IMR-90 (cell line): ENCODE data around the gene IRGQ. TPM values are rescaled to one million over a fixed set of nuclear protein-coding genes. Genes with fewer than 3 reads are reported as not detected.

ENCODE experiments used
- ATAC-seq: fragments of 200-7000 bp; cut with Tn5 transposase; 2 replicates; pipeline ENCODE4 v1.9.1; 2020; ENCODE audit warnings: low read depth, mild to moderate bottlenecking, moderate library complexity
- BruUV-seq: library from RNA; stranded (reverse); fragments of 400-500 nt; replicated peaks from 2 replicates; lab custom pipeline; 2021; lab: Mats Ljungman, UMichigan
- CTCF ChIA-PET: fragments of 300-600 bp; formaldehyde crosslinking; extraction: SDS; loops from one replicate; lab custom pipeline; 2021; ENCODE audit warnings: antibody characterized with exemption; lab: Yijun Ruan, JAX
- POLR2A ChIA-PET: fragments of 300-600 bp; sonication (Branson Sonifier 250); formaldehyde crosslinking; loops from one replicate; lab custom pipeline; 2022; ENCODE audit warnings: antibody characterized with exemption; ENCODE audit not compliant: unreplicated experiment; lab: Charles Lee
- DNase-seq: peaks from one replicate; pipeline ENCODE4 v3.0.0; 2013
- H2AFZ ChIP-seq: replicated peaks from 2 replicates; pipeline ENCODE3; 2013; ENCODE audit warnings: low read length, mild to moderate bottlenecking; ENCODE audit not compliant: poor library complexity
- H2AK5ac ChIP-seq: 2 replicates; pipeline ENCODE4 v1.6.1; 2013; ENCODE audit warnings: low read depth, low read length, inconsistent platforms
- H2AK9ac ChIP-seq: replicated peaks from 2 replicates; pipeline ENCODE3; 2013; ENCODE audit warnings: mild to moderate bottlenecking, low read depth, low read length, moderate library complexity; ENCODE audit not compliant: poor library complexity
- H2BK120ac ChIP-seq: 2 replicates; pipeline ENCODE4 v1.6.1; 2013; ENCODE audit warnings: low read depth, low read length, inconsistent platforms
- H2BK15ac ChIP-seq: 3 replicates; pipeline ENCODE4 v1.6.1; 2013; ENCODE audit warnings: low read depth, low read length, inconsistent platforms
- H2BK20ac ChIP-seq: 2 replicates; pipeline ENCODE4 v1.6.1; 2013; ENCODE audit warnings: low read depth, mild to moderate bottlenecking, inconsistent platforms, low read length, moderate library complexity
- H2BK5ac ChIP-seq: 2 replicates; pipeline ENCODE4 v1.6.1; 2013; ENCODE audit warnings: mild to moderate bottlenecking, low read depth, low read length, inconsistent platforms; ENCODE audit not compliant: poor library complexity, severe bottlenecking
- H3K14ac ChIP-seq: replicated peaks from 2 replicates; pipeline ENCODE4 v1.6.1; 2013; ENCODE audit warnings: low read depth, low read length, inconsistent platforms
- H3K18ac ChIP-seq: 2 replicates; pipeline ENCODE4 v1.6.1; 2013; ENCODE audit warnings: low read depth, low read length, control low read depth
- H3K23ac ChIP-seq: 2 replicates; pipeline ENCODE4 v1.6.1; 2013; ENCODE audit warnings: low read depth, low read length, inconsistent platforms
- H3K27ac ChIP-seq: 2 replicates; pipeline ENCODE4 v1.5.1; 2013; ENCODE audit warnings: mild to moderate bottlenecking, control low read depth, low read length; ENCODE audit not compliant: insufficient read depth
- H3K27me3 ChIP-seq: 2 replicates; pipeline ENCODE4 v1.6.1; 2013; ENCODE audit warnings: low read length; ENCODE audit not compliant: control insufficient read depth, insufficient read depth
- H3K36me3 ChIP-seq: 2 replicates; pipeline ENCODE4 v1.6.1; 2013; ENCODE audit warnings: low read length, mixed read lengths; ENCODE audit not compliant: control insufficient read depth, insufficient read depth
- H3K4ac ChIP-seq: 2 replicates; pipeline ENCODE4 v1.6.1; 2013; ENCODE audit warnings: low read depth, low read length, inconsistent platforms
- H3K4me1 ChIP-seq: 2 replicates; pipeline ENCODE4 v1.6.1; 2013; ENCODE audit warnings: low read length, mixed read lengths; ENCODE audit not compliant: control insufficient read depth, insufficient read depth
- H3K4me2 ChIP-seq: 2 replicates; pipeline ENCODE4 v1.6.1; 2013; ENCODE audit warnings: low read depth, mild to moderate bottlenecking, control low read depth, low read length, moderate library complexity
- H3K4me3 ChIP-seq: 2 replicates; pipeline ENCODE4 v1.5.1; 2013; ENCODE audit warnings: low read depth, mild to moderate bottlenecking, control low read depth, low read length, moderate library complexity; ENCODE audit not compliant: insufficient read depth
- H3K56ac ChIP-seq: 2 replicates; pipeline ENCODE4 v1.6.1; 2013; ENCODE audit warnings: low read length, inconsistent platforms; ENCODE audit not compliant: insufficient read depth; ENCODE audit errors: extremely low read depth
- H3K79me1 ChIP-seq, 2 experiments: 2 replicates each; pipeline ENCODE4 v1.6.1; 2013; ENCODE audit warnings: low read length in 2 of 2, inconsistent platforms in 1 of 2, low read depth in 1 of 2
- H3K9ac ChIP-seq: 2 replicates; pipeline ENCODE4 v1.6.1; 2013; ENCODE audit warnings: low read depth, low read length, control low read depth
- H3K9me1 ChIP-seq: 2 replicates; pipeline ENCODE4 v1.6.1; 2013; ENCODE audit warnings: low read length, inconsistent platforms; ENCODE audit not compliant: insufficient read depth
- H3K9me3 ChIP-seq: 2 replicates; pipeline ENCODE4 v1.6.1; 2013; ENCODE audit warnings: low read length; ENCODE audit not compliant: control insufficient read depth, insufficient read depth
- H4K20me1 ChIP-seq: 2 replicates; pipeline ENCODE4 v1.6.1; 2013; ENCODE audit warnings: low read length, inconsistent platforms; ENCODE audit not compliant: insufficient read depth
- H4K5ac ChIP-seq: 2 replicates; pipeline ENCODE4 v1.6.1; 2013; ENCODE audit warnings: mild to moderate bottlenecking, low read depth, low read length, control low read depth
- H4K8ac ChIP-seq, 2 experiments: 2 replicates each; pipeline ENCODE4 v1.6.1; 2013; ENCODE audit warnings: low read depth in 2 of 2, low read length in 2 of 2, control low read depth in 1 of 2, inconsistent platforms in 1 of 2
- H4K91ac ChIP-seq: 2 replicates; pipeline ENCODE4 v1.6.1; 2013; ENCODE audit warnings: low read depth, low read length, inconsistent platforms; ENCODE audit not compliant: insufficient read depth
- BHLHE40 ChIP-seq: fragments of 150-350 bp; IDR thresholded peaks from 2 replicates; pipeline ENCODE4 v1.6.1; 2016; ENCODE audit warnings: mild to moderate bottlenecking, low read depth, low read length
- CEBPB ChIP-seq: IDR thresholded peaks from 2 replicates; pipeline ENCODE4 v1.6.1; 2012; ENCODE audit warnings: low read depth, low read length, improper control_type of control experiment
- CHD1 ChIP-seq: IDR thresholded peaks from 2 replicates; pipeline ENCODE4 v1.6.1; 2012; ENCODE audit warnings: low read depth, low read length, improper control_type of control experiment
- FOS ChIP-seq: fragments of 150-350 bp; IDR thresholded peaks from 2 replicates; pipeline ENCODE4 v1.6.1; 2016; ENCODE audit warnings: low read depth, low read length
- MAFK ChIP-seq: IDR thresholded peaks from 2 replicates; pipeline ENCODE4 v1.6.1; 2012; ENCODE audit warnings: low read depth, low read length, improper control_type of control experiment
- MAZ ChIP-seq: IDR thresholded peaks from 2 replicates; pipeline ENCODE4 v1.6.1; 2012; ENCODE audit warnings: low read depth, mild to moderate bottlenecking, low read length, improper control_type of control experiment, moderate library complexity, borderline replicate concordance
- MXI1 ChIP-seq: IDR thresholded peaks from 2 replicates; pipeline ENCODE4 v1.6.1; 2012; ENCODE audit warnings: low read depth, mild to moderate bottlenecking, low read length, moderate library complexity, borderline replicate concordance
- POLR2A ChIP-seq: IDR thresholded peaks from 2 replicates; pipeline ENCODE4 v1.6.1; 2012; ENCODE audit warnings: mild to moderate bottlenecking, low read depth, low read length
- RAD21 ChIP-seq: IDR thresholded peaks from 2 replicates; pipeline ENCODE4 v1.6.1; 2012; ENCODE audit warnings: low read length, improper control_type of control experiment
- RCOR1 ChIP-seq: IDR thresholded peaks from 2 replicates; pipeline ENCODE4 v1.6.1; 2012; ENCODE audit warnings: mild to moderate bottlenecking, low read length, improper control_type of control experiment; ENCODE audit not compliant: insufficient replicate concordance
- RFX5 ChIP-seq: IDR thresholded peaks from 2 replicates; pipeline ENCODE4 v1.8.0; 2012; ENCODE audit warnings: low read depth, mild to moderate bottlenecking, low read length, moderate library complexity
- SMC3 ChIP-seq: fragments of 150-350 bp; IDR thresholded peaks from 2 replicates; pipeline ENCODE4 v1.6.1; 2016; ENCODE audit warnings: low read depth, mild to moderate bottlenecking, antibody characterized with exemption, low read length, moderate library complexity
- USF2 ChIP-seq: fragments of 150-350 bp; IDR thresholded peaks from 2 replicates; pipeline ENCODE4 v1.6.1; 2017; ENCODE audit warnings: mild to moderate bottlenecking, antibody characterized with exemption, low read length, low read depth
- WGBS, 2 experiments: methylation state at CpG; one replicate each; pipeline versions ENCODE4 v1.1.5 to v1.1.7; 2013; ENCODE audit warnings: missing lambda C conversion rate in 2 of 2; ENCODE audit not compliant: insufficient read length in 1 of 2; ENCODE audit errors: extremely low coverage in 2 of 2; 5-methylcytosine and 5-hydroxymethylcytosine counted together
- dilution Hi-C: fragments of 300-500 bp; cut with HindIII; formaldehyde crosslinking; loops from one replicate; pipeline ENCODE4 v1.14.3; 2018; ENCODE audit warnings: low sequenced_read_pairs; ENCODE audit not compliant: unreplicated experiment
- in situ Hi-C: fragments of 300-500 bp; cut with MboI; formaldehyde crosslinking; loops from 3 replicates; pipeline ENCODE4 v1.14.3; 2019; ENCODE audit warnings: low sequenced_read_pairs, inconsistent platforms, mixed read lengths
- intact Hi-C: fragments of 100-400 bp; cut with micrococcal nuclease; formaldehyde crosslinking; loops from 2 replicates; pipeline ENCODE4 v1.10.0; 2022
- polyA plus RNA-seq, 3 experiments: library from polyadenylated mRNA; depleted of rRNA; stranded (reverse); fragments of >200 nt; gene quantifications; 2 replicates each; pipeline ENCODE4 v1.2.3, GENCODE V29; 2012; ENCODE audit warnings: low replicate concordance in 1 of 3
- total RNA-seq: library from RNA; depleted of rRNA; stranded (reverse); fragments of >200 nt; gene quantifications from 2 replicates; pipeline ENCODE4 v1.2.3, GENCODE V29; 2012
- TF ChIP-seq, protein P1 (sequence below): conservative IDR thresholded peaks from 2 replicates; pipeline ENCODE4 v1.5.1; 2012; ENCODE audit warnings: mild to moderate bottlenecking, low read depth, low read length, improper control_type of control experiment

Gene IRGQ
- total and polyA plus RNA-seq, 2 of the 4 experiments (the other 2 are of a cell fraction) = 9.0 to 9.9 TPM

DNA sequence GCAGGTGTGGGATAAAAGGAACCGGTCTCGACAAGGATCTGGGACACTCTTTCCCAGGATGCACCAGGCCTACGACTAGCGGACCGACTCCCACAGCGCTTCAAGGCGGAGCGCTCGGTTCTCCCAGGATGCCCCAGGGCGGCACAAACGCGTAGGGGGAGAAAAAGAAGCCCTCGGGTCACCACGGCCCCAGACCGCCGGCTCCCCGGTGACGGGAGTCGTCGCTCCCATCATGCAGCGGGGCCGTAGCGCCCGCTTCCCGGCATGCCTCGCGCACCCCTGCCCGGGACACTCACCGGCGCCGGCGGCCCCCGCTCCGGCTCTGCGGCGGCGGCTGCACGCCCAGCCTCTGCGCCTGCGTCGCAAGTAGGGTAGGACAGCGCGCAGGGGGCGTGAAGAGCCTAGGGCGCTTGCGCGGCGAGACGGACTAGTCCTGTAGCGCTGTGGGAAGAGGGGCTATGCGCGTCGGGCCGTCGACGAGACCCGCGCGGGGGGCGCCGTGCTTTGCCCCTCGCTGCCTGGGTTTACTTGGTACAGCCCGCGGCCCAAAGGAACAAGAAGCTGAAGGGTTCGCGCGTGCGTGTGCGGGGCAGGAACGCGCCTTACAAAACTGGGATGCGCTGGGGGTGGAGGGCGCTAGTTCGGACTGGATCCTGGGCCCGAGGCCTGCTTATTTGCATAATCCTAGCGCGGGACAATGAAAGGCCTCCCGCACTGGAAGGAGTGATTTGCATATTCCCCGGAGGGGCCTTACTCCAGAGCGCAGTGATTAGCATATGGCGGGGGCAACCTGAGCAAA is 23.5 kb upstream of the IRGQ start, which contains the start of gene ZNF428:
ZNF428 (minus strand) TSS at position 368 of the 799 bp plus-strand sequence. CDS start 5,325 bp downstream, outside the sequence.
- Histone ChIP-seq H3K9ac (peak within 1 kb of the TSS; percentile 82), H3K4me2 (peak within 1 kb of the TSS; percentile 97), H3K18ac (peak within 1 kb of the TSS; percentile 21), H4K20me1 (no peaks in the 10 kb centered on the region), H2BK5ac (peak within 1 kb of the TSS; percentile 68), H3K36me3 (no peaks in the 10 kb centered on the region), H2BK20ac (no peak within 1 kb of the TSS), H3K9me1 (peaks cover 7% of the 10 kb centered on the region), H3K4me1 (peaks cover 6% of the 10 kb centered on the region), H3K4ac (peak within 1 kb of the TSS; percentile 97), H2BK120ac (peak within 1 kb of the TSS; percentile 35), H2AK5ac (peak within 1 kb of the TSS; percentile 78), H3K27me3 (no peaks in the 10 kb centered on the region), H4K8ac (peak within 1 kb of the TSS; percentile 99), H4K5ac (peak within 1 kb of the TSS; percentile 84), H3K79me1 (peaks cover 33 to 57% of the 10 kb centered on the region in 2 experiments), H2AK9ac (peak within 1 kb of the TSS; percentile 96), H3K23ac (peak within 1 kb of the TSS; percentile 65), H3K9me3 (no peaks in the 10 kb centered on the region), H3K4me3 (peak within 1 kb of the TSS; percentile 66), H3K14ac (peak within 1 kb of the TSS; percentile 95), H2AFZ (peak within 1 kb of the TSS; percentile 99), H3K56ac (peak within 1 kb of the TSS; percentile 58), H4K91ac (peak within 1 kb of the TSS; percentile 92), H2BK15ac (peak within 1 kb of the TSS; percentile 55; the same call in 1 of the 3 replicates), H3K27ac (peak within 1 kb of the TSS; percentile 77)
- DNase-seq = peak; percentile 88
- 0 out of 2 replicates have a peak, but pooled peaks have one; percentile 7 for TF ChIP-seq FOS
- TF ChIP-seq CEBPB = no peak
- TF ChIP-seq RFX5 = no peak
- no peak for TF ChIP-seq MXI1
- TF ChIP-seq, protein P1, sequence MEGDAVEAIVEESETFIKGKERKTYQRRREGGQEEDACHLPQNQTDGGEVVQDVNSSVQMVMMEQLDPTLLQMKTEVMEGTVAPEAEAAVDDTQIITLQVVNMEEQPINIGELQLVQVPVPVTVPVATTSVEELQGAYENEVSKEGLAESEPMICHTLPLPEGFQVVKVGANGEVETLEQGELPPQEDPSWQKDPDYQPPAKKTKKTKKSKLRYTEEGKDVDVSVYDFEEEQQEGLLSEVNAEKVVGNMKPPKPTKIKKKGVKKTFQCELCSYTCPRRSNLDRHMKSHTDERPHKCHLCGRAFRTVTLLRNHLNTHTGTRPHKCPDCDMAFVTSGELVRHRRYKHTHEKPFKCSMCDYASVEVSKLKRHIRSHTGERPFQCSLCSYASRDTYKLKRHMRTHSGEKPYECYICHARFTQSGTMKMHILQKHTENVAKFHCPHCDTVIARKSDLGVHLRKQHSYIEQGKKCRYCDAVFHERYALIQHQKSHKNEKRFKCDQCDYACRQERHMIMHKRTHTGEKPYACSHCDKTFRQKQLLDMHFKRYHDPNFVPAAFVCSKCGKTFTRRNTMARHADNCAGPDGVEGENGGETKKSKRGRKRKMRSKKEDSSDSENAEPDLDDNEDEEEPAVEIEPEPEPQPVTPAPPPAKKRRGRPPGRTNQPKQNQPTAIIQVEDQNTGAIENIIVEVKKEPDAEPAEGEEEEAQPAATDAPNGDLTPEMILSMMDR = no peak
- no peak for TF ChIP-seq CHD1
- TF ChIP-seq MAFK = no peak
- TF ChIP-seq RAD21 = no peak
- TF ChIP-seq RCOR1 = peak; percentile 28
- TF ChIP-seq POLR2A = peak; percentile 76
- TF ChIP-seq SMC3 = no peak
- TF ChIP-seq USF2 = no peak
- TF ChIP-seq BHLHE40 = peak; percentile 67; the same call in 1 of the 2 replicates
- TF ChIP-seq MAZ = peak; percentile 82; the same call in 1 of the 2 replicates
- intact Hi-C loops = no loop called here
- dilution Hi-C loops = no loop called here
- 1% methylated on average over 44 of the region's 81 CpGs; no CpG with 5 or more reads in 1 of the 2 experiments for WGBS, 2 experiments
- ChIA-PET CTCF (no interaction called here), POLR2A (no interaction called here)
- in situ Hi-C loops = no loop called here
- no TSS peak for BruUV-seq
- peak; percentile 97 for ATAC-seq
